ENCODE data around the gene TIMM22. TPM values are rescaled to one million over a fixed set of nuclear protein-coding genes. Genes with fewer than 3 reads are reported as not detected.

Gene TIMM22
- total and polyA plus RNA-seq, 2 of the 4 experiments (the other 2 are of a cell fraction): 12.7 to 12.9 TPM

GRCh38 chr17:988561-988960 is 8.4 kb upstream of the TIMM22 start:
- Histone ChIP-seq H3K14ac (replicated peaks; ENCODE audit: low read depth, low read length) (no peak overlapping the region), H3K27me3 (ENCODE audit: control insufficient read depth, insufficient read depth, low read length) (no peaks in the 10 kb centered on the region), H3K4me3 (ENCODE audit: insufficient read depth, low read depth, low read length) (no peak overlapping the region), H3K56ac (ENCODE audit: extremely low read depth, insufficient read depth, low read length) (no peak overlapping the region), H3K4ac (ENCODE audit: low read depth, low read length) (no peak overlapping the region), H2BK15ac (ENCODE audit: low read depth, low read length) (no peak overlapping the region), H3K9me1 (ENCODE audit: insufficient read depth, low read length) (no peaks in the 10 kb centered on the region), H3K4me1 (ENCODE audit: control insufficient read depth, insufficient read depth, low read length) (no peaks in the 10 kb centered on the region), H4K5ac (ENCODE audit: low read depth, low read length) (no peak overlapping the region), H3K23ac (ENCODE audit: low read depth, low read length) (no peak overlapping the region), H3K9me3 (ENCODE audit: control insufficient read depth, insufficient read depth, low read length) (no peaks in the 10 kb centered on the region), H3K4me2 (ENCODE audit: low read depth, low read length) (no peak overlapping the region), H3K36me3 (ENCODE audit: control insufficient read depth, insufficient read depth, low read length) (no peaks in the 10 kb centered on the region), H2AK9ac (replicated peaks; ENCODE audit: low read depth, low read length, poor library complexity) (no peak overlapping the region), H2AFZ (replicated peaks; ENCODE audit: low read length, poor library complexity) (no peak overlapping the region), H3K79me1 (ENCODE audit: low read depth in 1 of 2, low read length in 2 of 2) (no peaks in the 10 kb centered on the region), H3K18ac (ENCODE audit: low read depth, low read length) (no peak overlapping the region), H4K8ac (ENCODE audit: low read depth in 2 of 2, low read length in 2 of 2) (no peak overlapping the region), H2BK120ac (ENCODE audit: low read depth, low read length) (no peak overlapping the region), H4K91ac (ENCODE audit: insufficient read depth, low read depth, low read length) (no peak overlapping the region), H4K20me1 (ENCODE audit: insufficient read depth, low read length) (no peaks in the 10 kb centered on the region), H3K9ac (ENCODE audit: low read depth, low read length) (no peak overlapping the region), H2BK5ac (ENCODE audit: low read depth, low read length, poor library complexity, severe bottlenecking) (no peak overlapping the region), H2BK20ac (ENCODE audit: low read depth, low read length) (no peak overlapping the region), H3K27ac (ENCODE audit: insufficient read depth, low read length) (no peak overlapping the region), H2AK5ac (ENCODE audit: low read depth, low read length) (no peak overlapping the region)
- no peak for TF ChIP-seq FOS (IDR thresholded peaks at IDR 0.05; ENCODE audit: low read depth, low read length)
- no peak for TF ChIP-seq RAD21 (IDR thresholded peaks at IDR 0.05; ENCODE audit: low read length)
- no peak for TF ChIP-seq RCOR1 (IDR thresholded peaks at IDR 0.05; ENCODE audit: insufficient replicate concordance, low read length)
- no peak for TF ChIP-seq BHLHE40 (IDR thresholded peaks at IDR 0.05; ENCODE audit: low read depth, low read length)
- WGBS, 2 experiments (ENCODE audit: extremely low coverage in 2 of 2, insufficient read length in 1 of 2): 69% methylated on average over 5 of the region's 11 CpGs; no CpG with 5 or more reads in 1 of the 2 experiments
- DNase-seq: no peak
- POLR2A ChIA-PET (ENCODE audit: unreplicated experiment): no interaction called here
- dilution Hi-C loops (cut with HindIII; ENCODE audit: low sequenced_read_pairs, unreplicated experiment): loop anchor here (25.0 kb wide), 1 partner anchor 201 kb away; the partner anchor contains the start of genes GLOD4 and MRM3
- ATAC-seq (ENCODE audit: low read depth): no peak
- BruUV-seq (replicated peaks): no TSS peak
- CTCF ChIA-PET: no interaction called here
- intact Hi-C loops (cut with micrococcal nuclease): no loop called here
- in situ Hi-C loops (cut with MboI; ENCODE audit: low sequenced_read_pairs): no loop called here
